HG02642 (cell line): ENCODE measurements around the gene PLCH1.

ENCODE experiments used
- ATAC-seq: cut with Tn5 transposase; IDR thresholded peaks from one replicate; pipeline ENCODE4 v1.9.1; 2021; ENCODE audit warnings: mild to moderate bottlenecking; ENCODE audit not compliant: unreplicated experiment, poor library complexity

PLCH1 gene

GRCh38 chr3:155690921-155691320, 54.0 kb downstream of the PLCH1 start:
- no peak for ATAC-seq

DNA sequence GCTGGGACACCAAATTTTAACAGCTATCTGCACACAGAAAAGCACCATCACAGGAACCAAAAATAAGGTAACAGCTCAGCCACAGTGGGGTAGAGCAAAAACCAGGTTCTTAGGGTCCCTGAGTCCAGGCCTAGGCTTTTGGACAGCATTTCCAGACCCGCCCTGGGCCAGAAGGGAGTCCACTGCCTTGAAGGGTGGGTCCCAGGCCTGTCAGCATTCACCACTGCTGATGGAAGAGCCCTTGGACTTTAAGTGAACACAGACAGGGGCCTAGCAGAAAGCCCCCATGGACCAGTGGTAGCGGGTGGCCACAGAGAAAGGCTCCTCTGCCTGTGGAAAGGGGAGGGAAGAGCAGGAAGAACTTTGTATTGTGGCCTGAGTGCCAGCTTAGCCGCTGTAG, 56.4 kb downstream of the PLCH1 start:
- ATAC-seq: no peak

GRCh38 chr3:155683344-155683720, 61.5 kb downstream of the PLCH1 start:
- no peak for ATAC-seq

- ATAC-seq: no peak
Observed at GRCh38 chr3:155682426-155683343, 62.2 kb downstream of the PLCH1 start.

- ATAC-seq: no peak
Observed at GRCh38 chr3:155676252-155676981, 68.5 kb downstream of the PLCH1 start.

DNA sequence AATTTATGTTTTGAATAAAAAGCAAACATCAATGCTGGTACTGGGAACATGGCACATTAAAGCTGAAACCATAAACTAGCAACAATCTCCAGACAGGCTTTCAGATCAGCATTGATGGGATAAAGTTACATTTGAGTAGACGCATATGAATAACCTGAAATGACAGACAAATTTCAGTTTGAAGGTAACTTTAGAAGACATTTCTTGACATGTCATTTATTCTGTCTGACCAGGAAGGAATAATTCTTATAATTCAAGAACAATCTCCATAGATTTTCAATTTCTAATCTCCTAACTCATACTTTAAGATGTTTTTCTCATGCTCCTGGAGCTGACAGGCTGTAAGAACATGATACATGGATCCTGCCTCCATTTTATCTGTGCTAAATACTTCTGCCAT, 69.8 kb downstream of the PLCH1 start:
- no peak for ATAC-seq

GRCh38 chr3:155673421-155673820, 71.5 kb downstream of the PLCH1 start:
- no peak for ATAC-seq

GRCh38 chr3:155670335-155670734, 74.5 kb downstream of the PLCH1 start:
- ATAC-seq: no peak

- ATAC-seq: no peak
Observed at GRCh38 chr3:155667988-155668387, 76.9 kb downstream of the PLCH1 start.

- ATAC-seq: no peak
Observed at GRCh38 chr3:155664925-155665695, 79.8 kb downstream of the PLCH1 start.

GRCh38 chr3:155663467-155664212, 81.2 kb downstream of the PLCH1 start:
- no peak for ATAC-seq

DNA sequence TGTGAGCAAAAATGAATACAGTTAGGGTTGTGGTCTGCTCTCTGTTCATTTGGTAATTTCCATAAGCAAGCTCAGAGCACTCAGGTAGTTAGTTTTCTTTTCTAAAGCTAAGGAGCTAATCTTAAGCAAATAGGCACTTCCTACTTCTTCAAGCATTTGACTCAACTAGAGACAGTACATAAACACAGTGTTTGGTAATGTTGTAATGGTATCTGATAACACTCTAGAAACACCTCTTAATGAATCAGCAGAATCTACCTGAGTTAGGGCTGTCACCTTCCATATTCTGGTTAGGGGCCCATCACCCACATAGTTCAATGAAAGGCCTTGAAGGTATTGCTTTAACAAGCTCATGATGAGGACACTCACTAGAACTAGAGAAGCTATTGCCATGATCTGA, 83.1 kb downstream of the PLCH1 start:
- no peak for ATAC-seq

- no peak for ATAC-seq
Observed at GRCh38 chr3:155661042-155661441, 83.8 kb downstream of the PLCH1 start.

GRCh38 chr3:155658671-155659261, 86.1 kb downstream of the PLCH1 start:
- no peak for ATAC-seq

DNA sequence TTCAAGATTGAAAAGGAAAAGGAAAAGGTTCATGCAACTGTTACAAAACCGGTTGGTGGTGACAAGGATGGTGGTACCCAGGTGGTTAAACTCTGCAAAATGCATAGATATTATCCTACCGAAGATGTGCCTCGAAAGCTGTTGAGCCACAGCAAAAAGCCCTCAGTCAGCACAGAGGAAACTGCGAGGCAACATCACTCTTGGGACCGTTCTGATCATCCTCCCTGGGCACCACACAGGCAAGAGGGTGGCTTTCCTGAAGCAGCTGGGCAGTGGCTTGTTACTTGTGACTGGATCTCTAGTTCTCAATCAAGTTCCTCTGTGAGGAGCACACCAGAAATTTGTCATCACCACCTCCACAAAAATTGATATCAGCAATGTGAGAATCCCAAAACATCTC, 86.9 kb downstream of the PLCH1 start:
- no peak for ATAC-seq

DNA sequence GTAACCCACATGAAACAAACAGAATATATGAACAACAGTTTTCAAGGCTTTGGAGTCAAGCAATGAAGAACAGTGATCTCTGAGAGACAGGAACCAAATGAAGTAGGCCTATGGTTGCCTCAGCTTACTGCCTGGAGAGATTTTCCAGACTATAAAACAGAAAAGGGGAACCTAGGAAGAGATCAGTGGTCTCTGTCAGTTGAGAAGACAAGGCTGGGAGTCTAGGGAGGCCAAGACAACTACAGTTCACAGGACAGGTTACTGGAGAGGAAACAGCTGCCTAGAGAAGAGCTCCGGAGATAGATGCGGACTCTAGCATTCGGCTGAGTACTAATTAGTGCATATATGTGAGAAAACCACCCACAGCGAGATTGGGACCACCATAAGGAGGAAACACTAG, 87.7 kb downstream of the PLCH1 start:
- ATAC-seq: no peak

- no peak for ATAC-seq
Observed at GRCh38 chr3:155656466-155656865, 88.4 kb downstream of the PLCH1 start.

DNA sequence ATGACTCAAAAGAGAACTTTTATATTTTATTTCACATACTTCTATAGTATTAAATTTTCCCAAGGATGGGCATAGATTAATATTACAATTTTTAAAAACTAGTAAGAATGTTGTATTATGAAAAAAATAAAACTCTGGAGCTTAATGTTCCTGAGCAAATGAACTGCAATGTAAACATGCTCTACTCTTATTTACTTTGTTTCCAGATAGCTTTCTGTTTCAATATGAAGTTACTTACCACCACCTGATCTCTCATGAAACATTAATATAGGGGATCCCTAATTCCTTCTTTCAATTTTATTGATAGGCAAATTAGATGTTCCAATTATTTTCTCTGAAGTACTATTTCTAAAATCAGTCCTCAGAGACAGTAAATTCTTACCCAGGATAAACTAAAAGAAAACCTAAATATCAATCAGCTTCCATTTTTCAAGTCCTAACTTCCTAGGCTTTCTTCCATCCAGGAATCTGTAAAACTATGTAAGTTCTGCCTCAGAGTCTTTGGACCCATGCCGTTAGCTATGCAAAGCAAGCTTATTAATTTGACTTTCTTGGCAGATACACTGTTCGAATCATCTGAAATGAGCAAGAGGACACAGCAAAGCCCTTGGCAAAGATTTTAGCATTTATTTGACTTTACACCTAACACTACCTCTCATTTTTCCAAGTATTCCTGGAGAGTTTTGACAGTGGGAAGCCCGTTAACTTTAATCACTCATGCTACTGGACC, 93.2 kb downstream of the PLCH1 start:
- ATAC-seq: no peak

GRCh38 chr3:155648013-155648591, 96.8 kb downstream of the PLCH1 start:
- ATAC-seq: no peak
